Stimulated activated naive CD8-positive, alpha-beta T cell treated with anti-CD3 and anti-CD28 coated beads, Interleukin-15, Interleukin-2, amounts not matched to agents 100 U/mL and 50 U/mL, for 24 hours (primary cell): ENCODE measurements around the gene PRKCQ.
"Not testable (repeated sequence)": the region's sequence is repeated elsewhere in the genome, so short reads cannot be mapped to it uniquely, and the experiment has no call there.

Experiments
- ATAC-seq: fragments of 150-1000 bp; cut with Tn5 transposase; one replicate; pipeline ENCODE4 v1.10.0; 2021
- DNase-seq: peaks from one replicate; pipeline ENCODE4 v3.0.0; 2021

PRKCQ gene

GRCh38 chr10:6492896-6493295 is 87.2 kb downstream of the PRKCQ start:
- ATAC-seq = no peak
- no peak for DNase-seq

- ATAC-seq (peak; percentile 71), DNase-seq (no peak)
Observed at GRCh38 chr10:6491841-6492609, 88.1 kb downstream of the PRKCQ start.

GRCh38 chr10:6490614-6491013 is 89.5 kb downstream of the PRKCQ start:
- no peak for DNase-seq
- ATAC-seq = no peak

GRCh38 chr10:6487920-6488319 is 92.2 kb downstream of the PRKCQ start:
- DNase-seq = no peak
- ATAC-seq = no peak

GRCh38 chr10:6486309-6486708 is 93.8 kb downstream of the PRKCQ start:
- no peak for DNase-seq

GRCh38 chr10:6482737-6483357 is 97.2 kb downstream of the PRKCQ start:
- no peak for ATAC-seq
- no peak for DNase-seq

More at GRCh38 chr10:6486309-6486708, 93.8 kb downstream of the PRKCQ start:
- ATAC-seq = no peak

GRCh38 chr10:6478722-6479121 is 101.4 kb downstream of the PRKCQ start:
- no peak for ATAC-seq

GRCh38 chr10:6476989-6477388 is 103.1 kb downstream of the PRKCQ start:
- no peak for ATAC-seq
- no peak for DNase-seq

More at GRCh38 chr10:6478722-6479121, 101.4 kb downstream of the PRKCQ start:
- DNase-seq = no peak

- DNase-seq (no peak), ATAC-seq (no peak)
Observed at GRCh38 chr10:6474871-6475270, 105.2 kb downstream of the PRKCQ start.

GRCh38 chr10:6473901-6474370 is 106.1 kb downstream of the PRKCQ start:
- DNase-seq (peak; percentile 45), ATAC-seq (peak; percentile 81)

- peak; percentile 79 for ATAC-seq
- DNase-seq = peak; percentile 52
Observed at GRCh38 chr10:6473430-6473829, 106.6 kb downstream of the PRKCQ start.

- not testable (repeated sequence) for ATAC-seq, DNase-seq
Observed at GRCh38 chr10:6472710-6473005, 107.4 kb downstream of the PRKCQ start.

GRCh38 chr10:6470894-6471618 is 109.0 kb downstream of the PRKCQ start:
- ATAC-seq (no peak), DNase-seq (no peak)

- no peak for ATAC-seq
- DNase-seq = no peak
Observed at GRCh38 chr10:6469661-6470060, 110.4 kb downstream of the PRKCQ start.

GRCh38 chr10:6465854-6466601 is 114.0 kb downstream of the PRKCQ start:
- DNase-seq = peak; percentile 32
- ATAC-seq = peak; percentile 86

GRCh38 chr10:6465437-6465836 is 114.6 kb downstream of the PRKCQ start:
- no peak for ATAC-seq

GRCh38 chr10:6464862-6465430 is 115.1 kb downstream of the PRKCQ start:
- ATAC-seq (no peak), DNase-seq (no peak)

More at GRCh38 chr10:6465437-6465836, 114.6 kb downstream of the PRKCQ start:
- no peak for DNase-seq

- no peak for DNase-seq
- no peak for ATAC-seq
Observed at GRCh38 chr10:6463366-6463765, 116.7 kb downstream of the PRKCQ start.

- DNase-seq (no peak), ATAC-seq (no peak)
Observed at GRCh38 chr10:6461961-6462360, 118.1 kb downstream of the PRKCQ start.

GRCh38 chr10:6460861-6461409 is 119.1 kb downstream of the PRKCQ start:
- ATAC-seq = no peak
- no peak for DNase-seq

- no peak for ATAC-seq
- DNase-seq = no peak
Observed at GRCh38 chr10:6458814-6459213, 121.3 kb downstream of the PRKCQ start.

GRCh38 chr10:6457376-6457775 is 122.7 kb downstream of the PRKCQ start:
- no peak for ATAC-seq
- DNase-seq = no peak
